ENCODE data around the gene ALLC. TPM values are rescaled to one million over a fixed set of nuclear protein-coding genes. Genes with fewer than 3 reads are reported as not detected.
"Not testable (repeated sequence)": the region's sequence is repeated elsewhere in the genome, so short reads cannot be mapped to it uniquely, and the experiment has no call there.

ALLC gene
- total RNA-seq, 1 experiment from 2014 or later: not detected

DNA sequence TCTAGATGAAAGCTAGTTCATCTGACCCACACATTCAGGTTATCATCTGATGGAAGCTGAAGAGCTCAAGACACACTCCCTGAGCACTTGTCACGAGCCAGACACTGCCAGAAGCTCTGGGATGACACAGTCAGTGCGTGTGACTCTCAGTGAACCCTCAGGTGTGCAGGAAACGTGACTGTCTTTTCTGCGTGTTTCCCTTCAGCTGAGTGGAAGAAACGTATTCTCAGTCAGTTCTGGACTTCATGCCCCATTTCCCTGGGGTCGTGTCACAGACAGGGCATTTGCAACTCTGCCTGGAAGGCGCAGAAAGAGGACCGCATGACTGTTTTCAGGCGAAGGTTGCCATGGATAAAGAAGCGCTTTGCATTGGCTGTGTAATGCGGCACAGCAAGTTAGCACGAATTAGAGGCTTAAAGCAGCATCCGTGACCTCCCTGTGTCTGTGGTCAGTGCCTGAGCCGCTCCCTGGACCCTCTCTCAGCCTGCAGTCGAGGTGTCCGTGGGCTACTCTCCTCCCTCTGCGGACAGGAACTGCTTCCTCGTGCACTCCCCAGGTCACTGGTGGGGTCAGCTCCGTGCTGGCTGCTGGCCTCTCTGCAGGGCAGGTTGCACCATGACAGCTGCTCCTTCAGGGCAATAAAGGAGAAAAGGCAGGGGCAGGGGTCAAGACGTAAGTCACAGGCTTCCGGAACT lies 3.3 kb upstream of the ALLC start:
- no peak for DNase-seq (ENCODE audit: low spot score)

DNA sequence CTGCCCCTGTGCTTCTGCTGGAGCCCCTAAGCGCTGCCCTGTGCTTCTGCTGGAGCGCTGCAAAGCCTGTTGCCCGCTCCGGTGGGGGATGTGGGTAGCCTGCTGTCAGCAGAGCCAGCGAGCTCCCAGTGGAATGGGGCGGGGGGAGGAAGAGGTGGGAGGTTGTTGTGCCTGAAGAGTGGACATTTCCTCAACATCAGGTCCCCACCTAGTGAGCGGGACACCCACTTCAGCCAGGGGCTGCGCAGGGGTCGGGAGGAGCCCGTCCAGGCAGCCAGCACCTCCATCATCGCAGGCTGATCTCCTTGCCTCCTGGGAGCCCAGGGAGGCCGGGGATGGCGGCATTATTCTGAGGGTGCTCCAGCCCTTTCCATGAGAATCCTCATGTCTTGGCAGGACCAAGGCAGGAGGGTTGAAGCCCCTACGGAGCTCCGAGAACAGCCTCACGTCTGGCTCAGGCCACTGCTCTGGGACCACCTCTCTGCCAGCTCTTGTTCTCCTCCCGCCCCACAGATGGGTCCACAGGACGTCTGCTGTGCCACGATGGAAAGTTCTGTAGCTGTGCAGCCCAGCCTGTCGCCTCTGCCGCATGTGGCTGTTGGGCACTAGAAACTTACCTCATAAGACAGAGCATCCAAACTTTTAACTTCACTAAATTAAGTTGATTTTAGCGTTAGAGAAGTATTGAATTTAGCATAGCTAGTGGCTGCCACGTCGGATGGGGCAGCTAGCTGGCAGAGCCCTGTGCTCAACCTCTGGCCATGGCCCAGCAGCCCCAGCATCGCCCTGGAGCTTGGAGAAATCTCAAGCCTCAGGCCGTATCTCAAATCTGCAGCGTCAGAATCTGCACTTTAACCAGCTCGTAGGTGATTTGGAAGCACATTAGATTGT lies 1.9 kb upstream of the ALLC start:
- no peak for DNase-seq (ENCODE audit: low spot score)

DNA sequence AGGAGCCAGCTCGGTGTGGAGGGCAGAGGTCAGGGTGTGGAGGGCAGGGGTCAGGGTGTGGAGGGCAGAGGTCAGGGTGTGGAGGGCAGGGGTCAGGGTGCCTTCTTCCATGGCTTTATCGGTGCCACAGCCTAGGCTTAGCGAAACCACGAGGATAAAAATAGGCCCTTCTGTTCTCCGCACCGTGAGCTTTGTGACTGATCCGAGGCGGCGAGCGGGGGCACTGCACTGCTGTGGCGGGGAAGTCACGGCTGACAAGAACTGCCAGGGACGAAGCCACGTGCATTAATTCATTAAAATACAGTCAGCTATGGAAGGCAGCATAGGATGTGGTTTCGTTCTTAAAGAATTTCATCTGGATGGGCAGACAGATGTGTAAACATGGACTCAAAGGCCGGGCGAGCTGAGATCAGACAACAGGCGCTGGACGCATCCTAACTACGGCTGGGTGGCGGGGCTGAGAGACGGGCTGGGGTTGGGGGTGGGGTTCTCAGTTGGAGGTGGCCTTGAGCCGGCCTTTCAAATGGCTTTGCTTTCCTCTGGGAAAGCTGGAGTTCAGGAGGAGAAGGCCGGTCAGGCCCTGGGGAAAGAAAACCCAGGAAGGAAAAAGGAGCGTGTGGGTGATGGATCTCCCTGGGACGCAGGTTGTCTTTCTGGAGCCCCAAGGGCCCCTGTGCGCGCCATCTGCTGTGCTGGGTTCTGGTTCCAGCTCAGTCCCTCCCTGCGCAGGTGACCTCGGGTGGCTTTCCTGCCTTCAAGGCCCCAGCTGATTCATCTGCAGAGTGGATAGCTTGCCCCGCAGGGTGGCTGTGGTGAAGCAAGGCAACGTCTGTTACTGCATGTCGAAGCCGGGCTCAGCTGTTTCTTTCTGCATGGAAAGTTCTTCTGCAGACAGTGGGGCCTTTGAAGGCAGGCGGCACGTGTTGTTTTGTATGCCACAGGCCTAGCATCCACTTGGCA lies 958 bp upstream of the ALLC start:
- DNase-seq (ENCODE audit: low spot score): no peak

DNA sequence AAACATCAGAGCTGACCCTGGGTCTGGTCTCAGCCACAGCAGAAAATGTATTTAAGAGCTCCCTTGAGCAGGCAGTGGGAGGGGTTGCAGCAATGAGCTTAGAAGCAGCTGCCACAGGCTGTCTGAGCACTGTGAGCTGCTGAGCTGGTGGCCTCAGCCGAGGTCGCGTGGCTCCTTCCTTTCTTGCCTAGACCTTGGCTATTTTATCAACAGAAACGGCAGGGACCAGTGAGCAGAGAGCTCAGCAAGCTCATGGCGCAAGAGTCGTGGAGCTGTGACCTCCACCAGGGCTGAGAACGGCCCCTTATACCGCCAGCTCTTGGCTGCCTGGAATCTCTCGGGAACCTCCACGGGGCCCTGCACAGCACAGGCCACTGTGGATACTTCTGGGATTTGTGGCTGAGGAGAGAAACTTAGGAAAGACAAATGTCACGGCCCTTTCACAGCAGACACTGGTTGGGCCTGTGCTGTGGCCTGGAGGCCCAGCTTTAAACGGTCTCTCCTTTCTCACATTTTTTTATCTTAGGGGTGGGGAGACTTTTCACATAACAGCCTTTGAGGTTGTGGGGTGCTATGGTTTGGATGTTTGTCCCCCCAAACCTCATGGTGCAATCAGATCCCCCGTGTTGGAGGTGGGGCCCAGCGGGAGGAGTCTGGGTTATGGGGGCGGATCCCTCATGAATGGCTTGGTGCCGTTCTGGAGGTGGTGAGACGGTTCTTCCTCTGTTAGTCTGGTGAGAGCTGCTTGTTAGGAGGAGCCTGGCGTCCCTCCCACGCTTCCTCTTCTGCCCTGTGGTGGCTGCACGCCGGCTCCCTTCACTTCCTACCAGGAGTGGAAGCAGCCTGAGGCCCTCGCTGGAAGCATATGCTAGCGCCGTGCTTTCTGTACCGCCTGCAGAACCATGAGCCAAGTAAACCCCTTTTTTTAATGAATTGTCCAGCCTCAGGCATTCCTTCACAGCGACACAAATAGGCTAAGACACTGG lies 1.7 kb downstream of the ALLC start:
- no peak for DNase-seq (ENCODE audit: low spot score)

DNA sequence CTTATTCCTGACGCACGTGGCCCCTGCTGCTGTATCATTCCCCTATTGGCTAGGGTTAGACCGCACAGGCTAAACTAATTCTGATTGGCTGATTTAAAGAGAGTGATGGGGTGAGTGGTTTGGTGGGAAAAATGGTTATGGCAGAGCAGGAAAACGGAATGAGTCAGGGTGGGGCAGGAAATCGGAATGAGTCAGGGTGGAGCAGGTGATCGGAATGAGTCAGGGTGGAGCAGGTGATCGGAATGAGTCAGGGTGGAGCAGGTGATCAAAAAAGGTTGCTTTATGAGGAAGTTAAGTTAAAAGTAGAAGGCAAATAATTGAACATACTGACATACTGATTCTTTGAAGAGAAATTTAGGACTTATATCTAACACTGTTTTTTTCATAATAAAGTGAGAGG lies 2.6 kb downstream of the ALLC start:
- DNase-seq (ENCODE audit: low spot score): not testable (repeated sequence)

DNA sequence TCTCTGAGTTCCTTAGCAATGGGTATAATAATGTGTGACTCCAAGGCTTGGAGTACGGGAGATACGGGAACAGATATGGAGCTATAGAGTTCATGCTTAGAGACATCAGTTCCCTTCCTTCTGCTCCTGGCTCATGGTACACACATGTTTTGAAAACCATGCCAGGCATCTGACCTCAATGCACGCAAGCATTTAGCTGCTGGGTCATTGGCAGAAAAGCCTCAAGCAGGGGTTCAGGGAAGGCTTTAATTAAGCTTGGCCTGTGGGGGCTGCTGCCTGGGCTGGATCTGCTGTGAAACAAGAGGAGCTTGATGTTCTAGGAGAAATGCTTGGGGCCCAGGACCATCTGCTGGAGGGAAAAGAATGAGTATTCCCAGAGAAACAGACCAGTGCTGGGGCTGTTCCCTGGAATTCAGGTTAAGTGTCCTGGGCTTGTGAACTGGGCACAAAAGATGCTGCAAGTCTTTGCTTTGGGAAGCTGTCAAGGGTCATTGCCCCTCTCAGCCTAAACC lies 3.2 kb downstream of the ALLC start:
- no peak for DNase-seq (ENCODE audit: low spot score)

DNA sequence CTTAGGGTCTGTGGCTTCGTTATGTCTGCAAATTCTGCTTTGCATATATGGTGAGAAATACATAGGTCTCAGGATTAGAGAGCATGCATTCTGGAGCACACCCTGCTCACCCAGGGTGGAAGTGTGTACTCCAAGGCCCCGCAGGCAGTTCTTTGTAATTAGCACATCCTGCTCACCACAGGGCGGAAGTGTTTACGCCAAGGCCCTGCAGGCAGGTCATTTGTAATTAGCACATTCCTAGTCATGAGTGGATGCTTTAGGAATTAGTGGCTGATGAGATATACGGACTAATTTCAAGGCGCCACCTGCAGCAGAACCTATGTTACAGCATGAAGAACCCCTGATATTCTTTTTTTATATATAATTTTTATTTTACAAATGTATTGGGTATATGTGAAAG lies 4.2 kb downstream of the ALLC start:
- DNase-seq (ENCODE audit: low spot score): no peak

DNA sequence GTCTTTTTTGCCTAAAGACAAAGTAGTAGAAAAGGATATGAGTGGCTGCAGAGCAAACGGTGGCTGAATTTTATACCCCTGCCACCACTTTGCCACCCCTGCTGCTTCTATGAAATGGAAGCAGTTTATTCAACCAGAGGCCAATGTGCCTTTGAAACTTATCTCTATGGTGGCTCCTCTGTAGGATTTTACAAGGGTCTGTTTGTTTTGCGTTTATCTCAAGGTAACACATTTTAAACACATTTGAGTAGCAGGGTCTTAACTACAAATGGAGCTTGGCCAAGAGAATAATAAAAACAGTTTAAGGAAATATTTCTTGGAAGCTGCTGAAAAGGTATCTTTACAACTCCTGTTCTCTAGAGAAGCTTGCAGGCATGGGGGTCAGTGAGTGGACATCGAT lies 6.1 kb downstream of the ALLC start:
- DNase-seq (ENCODE audit: low spot score): no peak

DNA sequence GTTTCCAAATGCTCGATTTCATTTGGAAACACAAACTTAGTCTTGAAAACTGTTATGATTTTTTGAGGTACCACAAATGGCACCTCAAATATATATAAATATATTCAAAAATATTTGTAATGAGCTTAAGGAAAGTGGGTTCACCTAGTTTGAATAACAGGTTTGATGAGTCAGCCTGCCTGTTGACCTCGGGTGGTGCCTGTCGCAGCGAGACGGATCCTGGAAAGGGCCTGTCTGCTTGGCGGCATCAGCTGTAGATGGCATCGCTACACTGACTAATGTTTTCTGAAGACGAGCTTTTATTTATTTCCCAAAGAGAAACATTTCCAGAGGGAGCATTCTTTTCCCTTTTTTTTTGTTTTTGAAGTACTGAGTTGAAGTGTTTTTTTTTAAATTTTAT lies 6.9 kb downstream of the ALLC start:
- no peak for DNase-seq (ENCODE audit: low spot score)

DNA sequence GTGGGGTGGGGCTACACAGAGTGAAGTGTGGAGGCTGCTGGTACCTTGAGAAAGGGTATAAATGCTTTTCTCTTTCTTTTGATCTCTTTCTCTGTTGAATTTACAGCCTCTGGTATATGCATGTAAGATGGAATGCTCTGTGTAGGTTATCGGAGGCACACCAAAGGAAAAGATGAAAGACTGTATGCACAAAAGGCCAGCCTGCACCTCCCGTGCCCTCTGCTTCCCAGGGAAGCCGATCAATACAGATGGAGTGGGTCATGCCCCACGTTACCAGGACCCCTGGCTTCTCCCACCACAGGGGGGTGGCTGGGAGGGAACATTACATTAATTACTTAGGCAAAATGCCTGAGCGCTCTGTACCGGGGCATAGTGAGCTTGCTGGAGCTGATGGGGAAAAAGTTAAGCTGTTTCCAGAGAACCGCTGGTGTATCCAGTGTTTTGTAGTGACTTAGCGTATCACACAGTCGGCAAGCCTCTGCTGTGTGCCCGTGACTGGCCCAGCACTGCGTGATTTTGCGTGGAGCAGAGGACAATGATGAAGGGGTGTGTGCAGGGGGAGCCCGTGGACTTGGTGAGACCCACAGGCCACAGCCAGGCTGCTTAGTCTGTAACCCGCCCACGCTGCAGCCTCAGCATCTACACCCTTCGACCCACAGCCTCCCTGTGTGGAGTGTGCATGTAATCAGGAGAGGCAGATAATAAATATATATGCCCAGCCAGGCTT lies 8.0 kb downstream of the ALLC start:
- DNase-seq (ENCODE audit: low spot score): no peak

DNA sequence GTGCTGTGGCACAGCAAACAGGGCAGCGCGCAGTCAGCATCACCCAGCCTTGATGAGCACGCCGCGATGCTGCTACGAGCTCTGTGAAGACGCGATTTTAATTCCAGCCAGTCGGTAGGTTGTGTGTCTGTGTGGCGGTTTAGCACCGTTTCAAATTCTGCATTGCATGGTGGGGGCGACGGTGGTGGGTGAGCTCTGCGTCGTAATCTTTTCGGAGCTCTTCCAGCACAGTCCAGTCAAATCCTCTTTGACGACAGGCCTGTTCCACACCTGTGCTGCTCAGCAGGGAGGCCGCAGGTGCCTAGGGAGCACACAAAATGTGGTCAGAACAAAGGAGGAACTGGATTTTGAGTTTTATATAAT lies 8.6 kb downstream of the ALLC start:
- no peak for DNase-seq (ENCODE audit: low spot score)

DNA sequence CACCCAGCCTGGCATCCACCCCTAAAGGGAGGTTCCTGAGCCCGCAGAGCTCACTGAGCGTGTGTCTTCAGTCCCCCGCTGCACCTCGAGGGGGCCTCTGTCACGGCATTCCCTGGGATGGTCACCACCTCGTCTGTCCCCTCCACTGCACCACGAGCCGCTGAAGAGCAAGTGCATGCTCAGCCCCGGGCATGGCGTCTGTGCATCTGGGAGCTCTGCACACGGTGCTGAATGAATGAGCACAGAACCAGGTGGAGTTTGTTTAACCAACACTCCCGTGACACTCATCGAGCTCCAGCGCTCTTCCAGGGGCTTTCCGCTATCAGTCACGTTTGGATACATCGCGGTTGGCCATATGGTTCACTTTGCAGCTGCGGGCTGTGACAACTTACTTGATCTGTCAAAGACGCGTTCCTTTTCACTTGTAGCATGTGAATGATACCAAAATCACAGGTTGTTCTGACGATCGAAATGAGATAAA lies 9.2 kb downstream of the ALLC start:
- no peak for DNase-seq (ENCODE audit: low spot score)

DNA sequence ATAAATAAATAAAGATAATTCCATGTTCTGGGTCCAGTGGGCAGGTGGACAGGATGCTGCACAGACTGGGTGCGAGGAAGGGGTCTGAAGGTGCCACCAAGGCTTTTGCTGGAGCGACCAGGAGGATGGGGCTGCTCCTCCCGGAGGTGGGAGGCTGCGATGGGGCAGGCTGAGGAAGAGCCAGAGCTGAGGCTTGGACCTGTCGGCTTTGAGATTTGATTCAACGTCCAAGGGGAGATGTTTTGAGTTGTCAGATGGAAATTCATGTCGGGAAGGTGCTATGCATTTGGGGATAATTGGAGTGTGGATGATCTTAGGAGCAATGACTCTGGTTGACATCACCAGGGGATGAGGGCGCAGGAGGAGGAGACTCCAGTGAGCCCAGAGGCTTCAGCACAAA lies 11.7 kb downstream of the ALLC start:
- DNase-seq (ENCODE audit: low spot score): no peak

DNA sequence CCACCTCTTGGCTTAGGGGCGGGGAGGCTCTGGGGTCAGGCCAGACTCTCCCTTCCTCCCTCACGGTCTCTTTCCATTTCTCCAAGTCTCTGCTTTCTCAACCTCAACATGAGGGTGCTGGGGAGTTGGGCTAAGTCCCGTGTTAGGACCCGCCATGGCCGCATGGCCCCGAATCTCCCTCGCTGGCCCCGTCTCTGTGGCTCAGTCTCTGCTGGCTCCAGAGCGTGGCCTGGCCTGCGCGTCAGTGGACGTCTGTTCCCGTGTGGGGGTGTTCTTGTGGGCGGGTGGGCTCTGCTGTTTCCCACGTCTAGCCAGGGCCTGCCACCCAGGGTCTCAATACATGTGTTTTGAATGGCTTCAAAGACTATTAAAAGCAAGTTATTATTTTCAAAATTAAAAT lies 12.4 kb downstream of the ALLC start:
- no peak for DNase-seq (ENCODE audit: low spot score)

DNA sequence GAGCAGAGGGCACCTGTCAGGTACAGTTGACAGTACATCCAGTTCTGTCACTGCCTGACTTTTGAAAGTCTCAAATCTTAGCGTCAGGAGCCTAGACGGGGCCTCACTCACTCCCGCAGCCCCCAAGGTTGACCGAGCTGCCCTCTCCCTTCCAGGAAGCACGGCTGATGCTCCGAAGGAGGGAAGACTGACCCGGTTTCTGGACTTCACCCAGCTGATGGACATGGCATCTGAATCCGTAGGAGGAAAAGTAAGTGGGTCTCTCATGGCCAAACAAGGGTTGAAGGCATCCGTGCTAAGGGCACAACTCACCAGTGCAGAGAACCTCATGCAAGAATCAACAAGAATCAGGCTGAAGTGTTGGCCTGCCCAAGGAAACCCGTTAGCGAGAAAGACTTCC lies 12.9 kb downstream of the ALLC start:
- DNase-seq (ENCODE audit: low spot score): no peak

DNA sequence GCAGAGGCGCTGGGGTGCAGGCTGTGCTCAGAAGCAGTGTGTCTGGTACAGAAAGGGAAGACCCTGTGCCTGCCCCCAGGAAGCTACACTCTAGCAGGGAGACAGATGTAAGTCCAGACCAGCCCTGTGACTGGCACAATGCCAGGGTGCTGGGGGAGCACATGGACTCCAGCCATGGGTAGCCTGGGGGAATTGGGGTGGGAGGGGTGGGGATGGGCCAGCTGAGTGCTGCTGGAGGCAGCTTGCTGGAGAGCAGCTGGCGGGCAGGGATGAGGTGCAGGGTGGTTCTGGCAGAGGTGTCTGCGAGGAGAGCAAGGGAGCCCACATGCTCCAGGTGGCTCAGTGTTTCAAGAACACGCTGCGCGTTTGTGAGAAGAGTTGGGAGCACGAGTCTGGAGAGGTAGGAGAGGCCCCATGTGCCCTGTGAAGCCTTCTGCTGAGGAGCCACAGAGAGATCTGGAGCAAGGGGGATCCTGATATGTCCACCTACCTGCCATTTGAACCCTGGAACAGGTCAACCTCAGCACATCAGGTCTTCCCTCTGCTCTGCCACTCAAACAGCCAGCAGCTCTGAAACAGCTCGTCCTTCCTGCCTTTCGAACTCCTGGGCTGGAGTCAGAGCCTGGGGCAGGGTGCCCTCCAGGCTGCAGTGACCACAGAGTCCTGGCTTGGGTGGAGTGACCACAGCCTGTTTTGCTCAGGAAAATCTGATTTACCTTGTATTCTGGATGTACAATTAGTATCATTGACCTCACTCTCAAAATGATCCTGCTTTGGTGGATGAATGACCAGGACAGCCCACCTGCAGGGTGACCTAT lies 15.1 kb downstream of the ALLC start:
- DNase-seq (ENCODE audit: low spot score): no peak

DNA sequence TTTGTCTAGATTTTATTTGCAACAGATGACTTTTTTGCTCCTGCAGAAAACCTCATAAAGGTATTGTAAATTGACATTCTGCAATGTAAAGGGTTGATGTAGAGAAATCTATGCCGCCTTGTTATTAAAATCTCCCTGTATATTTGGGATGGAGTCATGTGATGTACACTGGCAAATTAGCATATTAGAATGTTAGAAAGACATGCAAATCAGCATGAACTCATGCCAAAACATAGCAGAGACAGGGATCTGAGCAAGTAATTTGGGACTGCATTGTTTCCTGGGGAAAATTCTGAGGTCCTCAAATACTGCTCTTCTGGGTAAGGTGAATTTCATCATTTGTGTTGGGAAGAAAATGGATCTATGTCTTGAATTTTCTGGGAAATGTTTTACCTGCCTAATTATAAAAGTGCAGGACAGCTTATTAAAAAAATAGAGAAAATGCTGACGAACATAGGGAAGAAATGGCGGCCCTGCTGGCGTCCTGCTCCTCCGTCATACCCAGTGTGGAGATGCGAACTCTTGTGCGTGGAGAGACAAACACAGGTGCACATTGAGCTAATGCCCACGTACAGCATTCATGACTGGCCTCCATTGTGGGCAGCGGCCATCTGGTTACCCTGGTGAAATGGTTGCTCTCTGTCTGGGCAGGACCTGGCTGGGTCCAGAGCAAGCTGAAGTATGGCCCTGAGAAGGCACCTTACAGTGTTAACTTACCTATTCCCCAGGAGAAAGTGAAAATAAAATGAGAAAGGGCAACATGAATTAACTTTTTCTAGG lies 16.3 kb downstream of the ALLC start:
- no peak for DNase-seq (ENCODE audit: low spot score)

DNA sequence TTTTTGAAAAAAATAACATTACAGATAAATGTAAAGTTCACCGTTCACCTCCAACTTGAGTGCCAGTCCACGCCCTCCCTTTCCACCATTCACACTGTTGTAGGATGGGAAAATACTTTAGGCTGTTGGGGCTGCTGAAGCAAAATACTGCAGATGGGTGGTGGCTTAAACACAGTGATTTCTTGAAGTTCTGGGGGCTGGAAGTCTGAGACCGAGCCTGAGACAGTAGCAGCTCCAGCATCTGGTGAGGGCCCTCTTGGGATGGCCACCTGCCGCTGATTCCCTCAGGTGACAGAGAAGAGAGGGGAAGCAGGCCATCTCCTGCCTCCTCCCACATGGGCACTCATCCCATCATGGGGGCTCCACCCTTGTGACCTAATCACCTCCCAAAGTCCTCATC lies 17.7 kb downstream of the ALLC start:
- DNase-seq (ENCODE audit: low spot score): no peak

Data from H4 (cell line).